ENCODE measurements around the gene PHF19. TPM values are rescaled to one million over a fixed set of nuclear protein-coding genes. Genes with fewer than 3 reads are reported as not detected.

Gene PHF19
- total and polyA plus RNA-seq, 11 donors, result 9.6 to 28.0 (median 12.5) TPM

DNA sequence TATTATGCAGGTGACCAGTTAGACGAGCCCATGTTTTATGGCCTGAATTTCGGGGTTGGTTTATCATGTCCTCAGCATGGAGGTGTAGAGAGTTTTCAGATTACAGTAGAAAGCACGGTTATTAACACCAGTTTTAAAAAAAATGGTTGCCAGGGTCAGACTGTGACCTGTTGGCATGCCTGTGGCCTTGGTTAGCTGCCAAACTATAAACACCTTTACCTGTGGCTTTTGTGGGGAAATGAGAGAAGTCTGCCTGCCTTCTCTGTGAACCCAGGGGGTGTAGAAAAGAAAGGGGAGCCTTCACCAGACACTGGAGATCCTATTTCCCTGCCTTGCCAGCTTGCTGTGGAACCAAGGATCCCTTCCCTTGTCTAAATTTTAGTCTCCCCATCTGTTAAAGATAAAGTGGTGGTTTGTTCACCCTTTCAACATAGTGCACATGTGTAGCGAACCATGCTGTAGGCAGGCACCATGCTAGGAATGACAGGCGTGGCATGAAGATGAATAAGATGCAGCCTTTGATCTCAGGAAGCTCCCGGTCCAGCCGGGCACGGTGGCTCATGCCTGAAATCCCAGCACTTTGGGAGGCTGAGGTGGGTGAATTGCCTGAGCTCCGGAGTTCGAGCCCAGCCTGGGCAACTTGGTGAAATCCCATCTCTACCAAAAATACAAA, 6.1 kb upstream of the PHF19 start:
- WGBS, 4 donors, result 79 to 89% (median 85%) methylated on average over 10 of the region's 10 CpGs
- intact Hi-C loops (cut with DNase I), result no loop called here
- DNase-seq (no peak), ATAC-seq (no peak)
- no peak overlapping the region for H3K4me3 ChIP-seq
- H3K36me3 ChIP-seq, result no peaks in the 10 kb centered on the region
- no peak for TF ChIP-seq POLR2A (IDR thresholded peaks at IDR 0.05)
- TF ChIP-seq, protein P1, sequence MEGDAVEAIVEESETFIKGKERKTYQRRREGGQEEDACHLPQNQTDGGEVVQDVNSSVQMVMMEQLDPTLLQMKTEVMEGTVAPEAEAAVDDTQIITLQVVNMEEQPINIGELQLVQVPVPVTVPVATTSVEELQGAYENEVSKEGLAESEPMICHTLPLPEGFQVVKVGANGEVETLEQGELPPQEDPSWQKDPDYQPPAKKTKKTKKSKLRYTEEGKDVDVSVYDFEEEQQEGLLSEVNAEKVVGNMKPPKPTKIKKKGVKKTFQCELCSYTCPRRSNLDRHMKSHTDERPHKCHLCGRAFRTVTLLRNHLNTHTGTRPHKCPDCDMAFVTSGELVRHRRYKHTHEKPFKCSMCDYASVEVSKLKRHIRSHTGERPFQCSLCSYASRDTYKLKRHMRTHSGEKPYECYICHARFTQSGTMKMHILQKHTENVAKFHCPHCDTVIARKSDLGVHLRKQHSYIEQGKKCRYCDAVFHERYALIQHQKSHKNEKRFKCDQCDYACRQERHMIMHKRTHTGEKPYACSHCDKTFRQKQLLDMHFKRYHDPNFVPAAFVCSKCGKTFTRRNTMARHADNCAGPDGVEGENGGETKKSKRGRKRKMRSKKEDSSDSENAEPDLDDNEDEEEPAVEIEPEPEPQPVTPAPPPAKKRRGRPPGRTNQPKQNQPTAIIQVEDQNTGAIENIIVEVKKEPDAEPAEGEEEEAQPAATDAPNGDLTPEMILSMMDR (IDR thresholded peaks at IDR 0.05), result no peak
- H3K27ac ChIP-seq, result no peak overlapping the region
- H3K9me3 ChIP-seq, result no peaks in the 10 kb centered on the region
- no peaks in the 10 kb centered on the region for H3K27me3 ChIP-seq
- H3K4me1 ChIP-seq, result peaks cover 0 to 19% (median 4%) of the 10 kb centered on the region in 12 donors

- Histone ChIP-seq H3K9me3 (no peaks in the 10 kb centered on the region), H3K4me1 (peaks cover 0 to 20% (median 6%) of the 10 kb centered on the region in 12 donors), H3K4me3 (no peak overlapping the region), H3K36me3 (peaks cover 0 to 1% (median 0%) of the 10 kb centered on the region in 9 donors), H3K27me3 (no peaks in the 10 kb centered on the region), H3K27ac (peak overlapping the region in 1 of 12 donors; percentile 97)
- no peak for DNase-seq
- 81 to 88% (median 85%) methylated on average over 6 of the region's 6 CpGs for WGBS, 4 donors
- intact Hi-C loops (cut with DNase I), result loop anchor here in 7 of 10 donors (5.0 to 10.0 kb wide), 6 partner anchors 37 to 185 kb away; partner anchors contain the start of genes TRAF1 (in 2 of the 7), MEGF9 (in 1 of the 7) and PSMD5 (in 1 of the 7)
- ATAC-seq, result no peak
- TF ChIP-seq POLR2A (IDR thresholded peaks at IDR 0.05), result no peak
- TF ChIP-seq, protein P1 (IDR thresholded peaks at IDR 0.05), result no peak
Measured at GRCh38 chr9:120879446-120879845, 2.5 kb upstream of the PHF19 start.

- TF ChIP-seq POLR2A (IDR thresholded peaks at IDR 0.05), result no peak
- TF ChIP-seq, protein P1 (IDR thresholded peaks at IDR 0.05), result no peak
Measured at GRCh38 chr9:120878188-120879130, 1.5 kb upstream of the PHF19 start.

More at GRCh38 chr9:120878188-120879130, 1.5 kb upstream of the PHF19 start:
- ATAC-seq (no peak), DNase-seq (no peak)
- Histone ChIP-seq H3K4me1 (peaks cover 0 to 20% (median 6%) of the 10 kb centered on the region in 12 donors), H3K4me3 (peak overlapping the region in 4 of 12 donors; percentile 75 to 86 (median 82)), H3K9me3 (no peaks in the 10 kb centered on the region), H3K36me3 (peaks cover 0 to 10% (median 0%) of the 10 kb centered on the region in 9 donors), H3K27me3 (no peaks in the 10 kb centered on the region), H3K27ac (peak overlapping the region in 2 of 12 donors; percentile 97)
- WGBS, 4 donors, result 77 to 85% (median 84%) methylated on average over 8 of the region's 8 CpGs
- intact Hi-C loops (cut with DNase I), result loop anchor here in 7 of 10 donors (5.0 to 10.0 kb wide), 6 partner anchors 36 to 186 kb away; partner anchors contain the start of genes TRAF1 (in 2 of the 7), MEGF9 (in 1 of the 7) and PSMD5 (in 1 of the 7)
